RWPE1 (cell line): ENCODE data around the gene GPR87.

Source experiments
- CTCF ChIA-PET: fragments of 350-600 bp; sonication (Branson Sonifier 250); formaldehyde crosslinking; extraction: SDS; loops from one replicate; lab custom pipeline; 2021; lab: Yijun Ruan, JAX
- POLR2A ChIA-PET: fragments of 400-600 bp; formaldehyde crosslinking; extraction: SDS; loops from one replicate; lab custom pipeline; 2020; ENCODE audit warnings: antibody characterized with exemption; ENCODE audit not compliant: low non-redundant PET; lab: Yijun Ruan, JAX
- DNase-seq: peaks from one replicate; pipeline ENCODE4 v3.0.0; 2012; ENCODE audit warnings: low spot score
- H3K27ac ChIP-seq: fragments of 450-650 bp; 2 replicates; pipeline ENCODE4 v1.5.1; 2017
- TF ChIP-seq, protein P1 (sequence below): fragments of 450-650 bp; conservative IDR thresholded peaks from 2 replicates; pipeline ENCODE4 v1.5.1; 2017; ENCODE audit warnings: low read depth, mild to moderate bottlenecking

The GPR87 gene

GRCh38 chr3:151330379-151330778 lies 13.8 kb upstream of the GPR87 start:
- H3K27ac ChIP-seq = no peak overlapping the region
- TF ChIP-seq, protein P1, sequence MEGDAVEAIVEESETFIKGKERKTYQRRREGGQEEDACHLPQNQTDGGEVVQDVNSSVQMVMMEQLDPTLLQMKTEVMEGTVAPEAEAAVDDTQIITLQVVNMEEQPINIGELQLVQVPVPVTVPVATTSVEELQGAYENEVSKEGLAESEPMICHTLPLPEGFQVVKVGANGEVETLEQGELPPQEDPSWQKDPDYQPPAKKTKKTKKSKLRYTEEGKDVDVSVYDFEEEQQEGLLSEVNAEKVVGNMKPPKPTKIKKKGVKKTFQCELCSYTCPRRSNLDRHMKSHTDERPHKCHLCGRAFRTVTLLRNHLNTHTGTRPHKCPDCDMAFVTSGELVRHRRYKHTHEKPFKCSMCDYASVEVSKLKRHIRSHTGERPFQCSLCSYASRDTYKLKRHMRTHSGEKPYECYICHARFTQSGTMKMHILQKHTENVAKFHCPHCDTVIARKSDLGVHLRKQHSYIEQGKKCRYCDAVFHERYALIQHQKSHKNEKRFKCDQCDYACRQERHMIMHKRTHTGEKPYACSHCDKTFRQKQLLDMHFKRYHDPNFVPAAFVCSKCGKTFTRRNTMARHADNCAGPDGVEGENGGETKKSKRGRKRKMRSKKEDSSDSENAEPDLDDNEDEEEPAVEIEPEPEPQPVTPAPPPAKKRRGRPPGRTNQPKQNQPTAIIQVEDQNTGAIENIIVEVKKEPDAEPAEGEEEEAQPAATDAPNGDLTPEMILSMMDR = no peak
- DNase-seq = no peak
- POLR2A ChIA-PET = no interaction called here
- CTCF ChIA-PET = interaction anchor here (0.6 kb wide), 1 partner anchor 151 kb away, joined by 5 read pairs; no protein-coding TSS in a partner anchor

DNA sequence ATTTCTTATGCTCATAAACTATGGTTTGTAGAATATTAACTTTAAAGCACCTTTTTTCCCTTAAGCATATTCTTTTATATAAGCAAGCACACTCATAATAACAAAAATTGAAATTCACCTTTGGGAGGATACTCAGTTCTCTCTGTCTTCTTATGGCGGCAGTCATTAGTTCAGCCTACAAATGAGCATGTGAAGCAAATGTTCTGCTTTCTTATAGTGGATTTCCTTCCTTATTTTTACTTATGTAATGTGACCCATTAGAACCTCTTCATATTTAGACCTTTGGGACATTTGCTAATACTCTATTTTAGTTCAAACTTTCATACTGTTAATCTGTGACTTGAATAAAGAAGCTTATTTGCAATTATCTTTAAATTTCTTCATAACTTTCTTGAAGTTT lies 12.7 kb upstream of the GPR87 start, which contains the start of gene P2RY13:
TSS of gene P2RY13 (minus strand) at position 187 of the 400 bp plus-strand sequence. CDS start at position 166, 21 bp downstream.
- H3K27ac ChIP-seq = no peak within 1 kb of the TSS
- TF ChIP-seq, protein P1 = no peak
- DNase-seq = no peak
- ChIA-PET POLR2A (no interaction called here), CTCF (no interaction called here)

DNA sequence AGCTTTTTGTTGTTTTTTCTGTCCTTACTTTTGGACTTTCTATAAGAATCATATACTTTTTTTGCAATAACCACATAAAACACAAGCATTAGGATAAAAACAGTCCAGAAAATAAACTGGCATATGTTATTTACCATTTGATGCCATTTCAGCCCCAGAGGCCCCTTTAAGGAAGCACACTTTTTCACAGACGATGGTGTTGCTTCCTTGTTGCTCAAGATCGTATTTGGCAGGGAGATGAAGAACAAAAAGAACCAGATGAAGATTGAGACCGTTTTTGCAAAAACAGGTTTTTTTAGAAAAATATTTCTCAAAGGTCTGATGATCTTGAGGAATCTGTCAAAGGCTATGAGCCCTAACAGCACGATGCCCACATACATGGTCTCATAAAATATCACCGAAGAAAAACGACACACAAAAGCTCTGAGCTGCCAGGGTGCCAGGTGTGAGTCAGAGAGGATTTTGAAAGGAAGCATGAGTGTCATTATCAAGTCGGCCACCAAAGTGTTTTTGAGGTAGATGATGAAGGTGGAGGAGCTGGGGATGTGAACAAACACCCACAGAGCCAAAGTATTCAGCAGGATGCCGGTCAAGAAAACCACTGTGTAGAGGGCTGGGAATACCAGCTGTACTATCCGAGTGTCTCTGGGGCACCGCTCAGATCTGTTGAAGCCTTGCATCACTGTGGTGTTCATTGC lies 11.8 kb upstream of the GPR87 start:
- POLR2A ChIA-PET = no interaction called here

DNA sequence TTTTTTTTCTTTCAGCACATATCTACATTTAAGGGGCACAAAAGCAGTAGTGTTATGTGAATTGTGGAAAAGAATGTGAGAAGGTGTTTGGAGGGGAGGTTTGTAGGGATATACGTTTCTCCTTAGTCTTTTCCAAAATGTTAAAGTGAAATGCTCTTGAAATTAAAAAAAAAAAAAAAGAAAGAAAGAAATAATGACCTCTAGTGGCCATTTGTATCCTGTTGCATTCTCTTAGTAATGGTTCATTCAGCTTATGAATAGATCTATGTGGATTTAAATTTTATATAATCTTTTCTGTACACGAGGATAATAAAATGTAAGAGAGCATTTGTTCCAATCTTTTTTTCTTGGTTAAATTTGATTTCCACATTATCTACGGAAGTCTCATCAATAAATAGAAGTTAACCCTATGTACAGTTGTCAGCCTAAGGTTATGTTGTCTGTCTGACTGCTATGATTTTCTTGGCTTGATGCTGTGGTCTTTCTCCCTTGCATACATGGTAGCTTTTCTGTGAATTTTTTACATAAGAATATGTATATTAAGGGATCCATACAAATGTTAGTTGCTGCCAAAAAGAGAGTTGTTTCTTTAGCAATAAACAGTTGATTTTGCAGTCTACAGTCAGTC lies 11.1 kb upstream of the GPR87 start:
- TF ChIP-seq, protein P1 = peak; percentile 80
- no peak for DNase-seq
- ChIA-PET CTCF (interaction anchor here (0.6 to 2.1 kb wide), 16 partner anchors 16 to 1405 kb away, joined by 3 to 16 read pairs (median 6); no protein-coding TSS in a partner anchor), POLR2A (no interaction called here)
- no peak overlapping the region for H3K27ac ChIP-seq

More for the DNA sequence above, 11.8 kb upstream of the GPR87 start:
- no peak overlapping the region for H3K27ac ChIP-seq
- no peak for DNase-seq
- CTCF ChIA-PET = interaction anchor here (0.6 to 2.1 kb wide), 7 partner anchors 16 to 1304 kb away, joined by 3 to 16 read pairs (median 7); no protein-coding TSS in a partner anchor
- TF ChIP-seq, protein P1 = no peak

- ChIA-PET CTCF (no interaction called here), POLR2A (no interaction called here)
- TF ChIP-seq, protein P1 = no peak
- DNase-seq = no peak
- no peak overlapping the region for H3K27ac ChIP-seq
These were observed 5.9 kb upstream of the GPR87 start for GRCh38 chr3:151322511-151322910.

- DNase-seq = no peak
- no peak overlapping the region for H3K27ac ChIP-seq
- TF ChIP-seq, protein P1 = no peak
- POLR2A ChIA-PET = no interaction called here
- CTCF ChIA-PET = no interaction called here
These were observed 4.9 kb upstream of the GPR87 start for GRCh38 chr3:151321526-151321925.
